Stimulated activated CD8-positive, alpha-beta memory T cell treated with anti-CD3 and anti-CD28 coated beads, Interleukin-7, amount 100 ng/mL, for 4 hours (primary cell): ENCODE measurements around the gene FHIT.

ENCODE experiments used
- DNase-seq, 2 donors: peaks; one replicate each; pipeline ENCODE4 v3.0.0-alpha.2; 2020; ENCODE audit warnings: low read depth in 2 of 2

FHIT gene

GRCh38 chr3:60333710-60334109, 917.5 kb downstream of the FHIT start:
- DNase-seq: no peak

DNA sequence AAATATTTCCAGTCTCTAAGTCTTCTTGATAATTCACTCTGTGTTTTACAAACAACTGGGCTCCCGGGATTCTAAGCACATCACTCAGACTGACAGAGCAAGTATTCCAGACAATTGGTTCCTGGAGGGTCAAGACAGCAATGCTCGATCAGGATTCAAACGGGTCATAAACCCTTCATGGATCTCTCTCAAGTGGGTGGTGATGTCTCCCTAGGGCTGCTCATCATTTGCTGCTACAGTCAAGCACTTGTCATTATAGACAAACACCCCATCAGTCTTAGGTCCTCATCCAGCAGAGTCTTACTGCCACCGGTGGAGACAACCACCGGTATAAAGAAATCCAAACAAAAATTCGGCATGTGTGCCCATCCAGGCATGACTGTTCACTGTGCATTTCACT, 921.1 kb downstream of the FHIT start:
- no peak for DNase-seq

DNA sequence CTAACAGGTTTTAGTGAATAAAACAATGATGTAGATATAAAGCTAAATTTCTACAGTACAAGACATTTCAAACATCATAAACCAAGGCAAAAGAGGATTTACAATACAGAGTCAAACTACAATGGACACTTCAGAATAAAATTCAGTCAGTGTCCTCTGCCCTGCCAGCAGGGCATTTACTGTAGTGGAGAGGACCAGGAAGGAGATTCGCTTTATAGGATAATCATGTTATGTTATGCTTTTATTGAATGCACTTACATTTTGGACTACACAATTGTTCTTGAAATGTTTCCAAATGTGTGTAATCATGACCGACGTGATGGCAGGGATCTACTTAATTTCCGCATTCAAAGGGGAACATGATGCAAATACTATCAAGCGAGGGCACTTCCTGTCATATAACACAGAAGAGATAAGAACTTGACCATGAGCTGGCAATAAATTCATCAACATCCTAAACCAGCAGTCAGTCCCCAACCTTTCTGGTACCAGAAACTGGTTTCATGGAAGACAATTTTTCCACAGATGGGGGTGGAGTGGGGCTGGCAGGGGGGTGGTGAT, 925.6 kb downstream of the FHIT start:
- no peak for DNase-seq

DNA sequence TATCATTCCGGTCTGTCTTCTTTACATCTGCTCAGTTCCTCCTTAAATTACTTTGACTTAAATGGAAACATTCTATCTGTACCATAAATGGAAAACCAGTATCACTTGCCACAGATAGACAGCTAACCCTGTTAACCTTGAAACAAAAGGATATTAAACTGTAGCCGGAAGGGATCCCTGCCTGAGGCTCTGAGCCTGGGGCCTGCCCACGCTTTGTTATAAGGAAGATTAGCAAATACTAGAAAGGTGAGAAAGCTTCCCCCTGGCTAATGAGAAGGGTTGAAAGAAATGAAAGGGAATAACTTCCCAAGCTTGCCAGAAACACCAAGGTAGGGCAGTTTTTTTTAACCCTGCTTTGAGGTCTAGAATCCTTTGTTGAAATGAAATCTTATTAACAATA, 927.6 kb downstream of the FHIT start:
- no peak for DNase-seq

GRCh38 chr3:60323180-60323579, 928.1 kb downstream of the FHIT start:
- DNase-seq: no peak

GRCh38 chr3:60322298-60322856, 928.9 kb downstream of the FHIT start:
- no peak for DNase-seq

DNA sequence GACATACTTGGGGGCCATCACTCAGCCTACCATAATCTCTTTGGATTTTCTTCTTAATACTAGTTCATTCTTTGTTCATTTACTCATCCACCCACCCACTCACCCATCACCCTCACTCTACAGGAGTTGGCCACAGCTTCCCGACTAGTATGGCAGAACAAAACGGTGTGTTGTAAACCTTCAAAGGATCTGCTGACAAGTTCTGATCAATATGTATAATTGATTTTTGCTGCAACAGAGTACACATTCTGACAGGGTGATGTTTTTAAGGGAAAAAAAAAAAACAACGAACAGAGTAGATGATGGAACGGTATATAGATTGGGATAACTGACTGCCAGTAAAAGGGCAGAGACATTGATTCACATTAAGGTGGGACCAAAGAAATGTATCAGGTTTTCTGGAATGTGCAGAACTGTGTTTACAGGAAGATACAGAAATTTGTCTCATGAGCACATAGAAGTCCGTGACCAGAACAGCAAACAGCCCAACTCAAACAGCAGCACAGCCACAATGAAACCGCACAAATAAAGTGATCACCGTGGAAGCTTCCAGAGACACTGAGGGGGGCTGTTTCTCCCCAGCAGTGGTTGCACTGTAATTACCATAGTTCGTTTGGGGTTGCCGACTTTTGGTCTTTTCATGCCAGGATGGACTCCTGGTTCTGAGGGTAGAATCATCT, 931.9 kb downstream of the FHIT start:
- no peak for DNase-seq

DNA sequence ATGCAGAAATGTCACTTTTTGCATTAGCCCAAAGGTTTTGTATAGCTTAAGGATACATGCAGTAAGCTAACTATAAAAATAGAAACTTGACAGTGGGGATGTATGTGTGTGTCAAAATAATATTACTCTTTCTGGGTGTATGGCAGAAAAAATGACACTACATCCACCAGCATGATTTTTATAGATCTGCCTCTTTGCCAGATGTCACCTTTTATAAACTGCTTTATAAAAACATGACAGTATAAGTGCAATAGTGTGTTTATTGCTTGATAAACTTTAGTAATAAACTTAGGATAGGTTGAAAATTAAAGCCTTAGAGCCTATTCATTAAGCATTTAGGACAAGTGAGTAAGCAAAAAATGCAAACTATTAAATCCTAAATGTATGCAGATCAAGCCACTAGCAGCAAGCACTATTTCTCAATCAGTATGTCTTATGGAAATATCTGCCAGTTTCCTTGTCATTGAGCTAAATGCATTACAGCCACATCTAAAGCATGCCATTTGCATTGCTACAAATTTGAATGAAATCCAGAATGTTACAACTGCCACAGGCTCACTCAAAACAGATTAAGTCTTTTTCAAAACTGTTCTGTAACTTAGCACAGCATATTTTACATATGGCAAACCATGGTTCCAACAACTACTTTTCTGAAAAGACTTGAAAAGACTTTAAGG, 935.0 kb downstream of the FHIT start:
- DNase-seq: no peak

DNA sequence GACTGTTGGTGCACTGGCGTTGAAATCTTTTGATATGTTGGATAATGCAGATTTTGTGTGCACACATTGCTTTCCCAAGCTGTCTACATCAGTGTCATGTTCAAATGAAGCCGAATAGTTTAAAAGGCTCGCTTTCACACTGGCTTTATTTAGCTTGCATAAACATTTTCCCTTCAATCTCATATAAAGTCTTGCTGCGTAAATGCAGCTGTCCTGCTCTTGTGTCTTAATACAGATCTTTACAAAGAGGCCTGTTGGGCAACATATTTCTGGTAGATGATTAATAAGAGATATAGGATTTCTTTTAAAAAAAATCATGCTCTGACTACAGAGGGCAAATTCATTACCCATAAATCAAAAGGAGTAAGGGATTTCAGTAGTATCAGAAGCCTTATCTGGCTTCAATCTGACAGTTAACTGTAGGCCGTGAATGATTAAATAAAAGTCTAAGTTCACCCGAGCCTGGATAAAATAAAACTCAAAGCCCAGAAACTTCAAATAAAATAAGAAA, 937.2 kb downstream of the FHIT start:
- DNase-seq: no peak

DNA sequence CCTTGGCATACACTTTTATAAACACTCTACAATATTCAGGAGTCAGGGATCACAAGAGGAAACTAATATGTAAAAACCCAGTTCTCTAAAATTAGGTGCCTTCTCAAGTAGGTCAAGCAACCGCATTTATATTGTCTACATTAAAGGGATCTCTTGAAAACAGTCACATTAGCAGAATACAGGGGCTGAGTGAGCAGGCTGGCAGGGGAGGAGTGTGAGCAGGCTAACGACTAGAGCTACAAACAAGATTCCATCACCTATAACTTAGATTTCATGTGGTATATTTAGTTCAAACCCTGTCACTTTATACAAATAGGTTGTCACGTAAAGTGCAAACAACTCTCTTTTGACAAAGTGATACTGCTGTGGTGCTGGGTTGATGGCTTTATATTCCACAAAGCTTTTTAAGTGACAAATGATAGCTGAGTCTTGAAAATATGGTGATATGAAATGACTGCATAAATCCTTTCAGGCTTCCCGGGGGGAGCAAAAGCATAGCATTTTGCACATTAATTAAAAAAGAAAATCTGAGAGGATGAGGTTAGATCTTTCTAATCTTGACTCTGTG, 937.9 kb downstream of the FHIT start:
- DNase-seq: no peak

- no peak for DNase-seq
Measured at GRCh38 chr3:60309539-60310268, 941.5 kb downstream of the FHIT start.

- DNase-seq: no peak
Measured at GRCh38 chr3:60308808-60309207, 942.4 kb downstream of the FHIT start.

DNA sequence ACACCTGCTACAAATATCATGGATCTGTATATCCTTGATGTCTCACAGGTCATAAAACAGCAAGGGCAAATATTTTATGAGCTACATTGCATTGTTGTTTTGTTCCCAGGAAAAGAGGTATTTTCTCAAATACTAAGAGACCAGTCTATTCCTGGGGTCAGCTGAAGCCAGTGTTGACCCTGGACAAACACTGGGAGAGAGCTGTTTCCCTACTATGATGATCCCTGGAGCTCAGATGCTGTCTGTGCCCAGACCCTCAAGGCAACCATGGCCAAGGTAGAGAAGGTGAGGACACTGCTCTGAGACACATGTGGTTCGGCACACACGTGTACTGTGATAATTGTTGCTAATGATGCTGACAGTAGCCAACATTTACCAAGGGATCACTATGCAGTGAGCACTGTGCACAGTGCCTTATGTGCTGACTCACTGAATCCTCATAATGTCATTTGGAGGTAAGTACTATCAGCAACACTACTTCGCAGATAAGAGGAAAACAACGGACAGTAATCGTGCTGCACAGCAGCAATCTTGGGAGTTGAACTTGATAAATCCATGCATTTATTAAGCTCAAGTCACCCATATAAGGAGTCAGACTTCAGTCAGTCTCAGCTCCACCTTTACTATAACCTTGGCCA, 943.6 kb downstream of the FHIT start:
- no peak for DNase-seq

GRCh38 chr3:60304112-60304511, 947.1 kb downstream of the FHIT start:
- no peak for DNase-seq

DNA sequence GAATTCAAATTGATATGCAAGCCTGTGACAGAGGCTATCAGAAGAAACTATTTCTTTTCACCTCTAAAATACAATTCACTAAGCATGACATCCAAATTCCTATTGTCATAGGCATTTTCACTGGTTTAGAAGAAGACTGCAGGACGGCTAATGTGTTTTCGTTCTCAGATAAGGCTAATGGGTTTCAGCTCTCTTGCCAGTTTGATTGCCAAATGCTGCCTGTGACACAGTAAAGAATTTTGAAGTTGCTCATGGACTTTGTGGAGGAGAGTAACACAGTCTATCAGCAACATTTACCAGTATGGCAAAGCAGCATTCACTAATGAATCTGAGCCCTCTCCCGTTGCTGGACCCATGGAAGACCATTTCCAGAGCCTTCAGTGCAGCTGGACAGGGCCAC, 948.1 kb downstream of the FHIT start:
- no peak for DNase-seq

DNA sequence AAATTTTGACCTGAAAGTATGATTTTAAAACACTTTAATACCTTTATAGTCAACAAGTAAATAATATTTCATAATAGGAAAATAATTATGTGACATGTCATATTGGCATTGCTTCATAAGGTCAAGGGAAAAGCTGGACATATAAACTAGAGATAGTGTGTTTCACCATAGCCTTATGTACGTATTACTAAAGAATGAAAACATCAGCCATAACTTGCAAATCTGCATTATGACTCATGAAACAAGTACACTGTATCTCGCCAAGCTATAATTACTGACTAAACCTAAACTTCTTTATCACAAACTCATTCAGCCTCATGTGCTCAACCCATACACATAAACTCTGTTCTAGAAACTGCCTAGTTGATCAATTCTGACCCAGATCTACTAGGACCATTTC, 950.1 kb downstream of the FHIT start:
- DNase-seq: no peak

DNA sequence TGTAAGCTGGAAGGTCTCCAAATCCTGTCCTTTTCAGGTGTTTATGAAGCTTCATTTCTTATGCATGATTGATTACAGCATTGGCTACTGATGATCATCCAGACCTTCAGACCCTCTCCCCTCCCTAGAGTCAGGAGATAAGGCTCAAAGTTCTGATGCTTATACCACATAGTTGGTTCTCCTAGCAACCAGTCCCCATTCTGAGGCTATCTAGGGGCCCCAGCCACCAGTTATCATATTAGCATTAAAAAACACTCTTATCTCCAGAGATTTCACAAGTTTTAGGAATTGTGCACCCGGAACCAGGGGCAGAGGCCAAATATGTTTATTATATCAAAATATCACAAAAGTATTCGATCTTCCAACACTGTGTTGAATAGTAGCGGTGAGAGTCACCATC, 953.1 kb downstream of the FHIT start:
- DNase-seq: no peak

DNA sequence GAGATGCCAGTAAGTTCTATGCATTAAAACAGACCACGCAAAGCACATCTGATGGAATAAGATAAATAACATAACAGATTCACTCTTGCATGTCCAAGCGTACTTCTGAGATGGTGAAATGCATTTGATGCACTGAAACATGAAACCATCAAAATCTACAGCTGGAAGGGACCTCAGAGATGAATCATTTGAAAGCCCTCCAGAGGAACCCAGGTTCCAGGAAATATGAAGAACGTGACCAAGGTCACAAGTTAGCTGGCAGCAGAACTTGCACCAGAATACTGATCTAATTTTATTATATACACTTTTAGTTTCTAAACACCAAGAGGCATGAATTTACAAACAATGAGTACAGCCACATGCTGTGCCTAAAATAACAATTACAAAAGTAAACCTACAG, 957.1 kb downstream of the FHIT start:
- no peak for DNase-seq

- no peak for DNase-seq
Measured at GRCh38 chr3:60291115-60291514, 960.1 kb downstream of the FHIT start.

GRCh38 chr3:60290122-60290492, 961.1 kb downstream of the FHIT start:
- DNase-seq: no peak

DNA sequence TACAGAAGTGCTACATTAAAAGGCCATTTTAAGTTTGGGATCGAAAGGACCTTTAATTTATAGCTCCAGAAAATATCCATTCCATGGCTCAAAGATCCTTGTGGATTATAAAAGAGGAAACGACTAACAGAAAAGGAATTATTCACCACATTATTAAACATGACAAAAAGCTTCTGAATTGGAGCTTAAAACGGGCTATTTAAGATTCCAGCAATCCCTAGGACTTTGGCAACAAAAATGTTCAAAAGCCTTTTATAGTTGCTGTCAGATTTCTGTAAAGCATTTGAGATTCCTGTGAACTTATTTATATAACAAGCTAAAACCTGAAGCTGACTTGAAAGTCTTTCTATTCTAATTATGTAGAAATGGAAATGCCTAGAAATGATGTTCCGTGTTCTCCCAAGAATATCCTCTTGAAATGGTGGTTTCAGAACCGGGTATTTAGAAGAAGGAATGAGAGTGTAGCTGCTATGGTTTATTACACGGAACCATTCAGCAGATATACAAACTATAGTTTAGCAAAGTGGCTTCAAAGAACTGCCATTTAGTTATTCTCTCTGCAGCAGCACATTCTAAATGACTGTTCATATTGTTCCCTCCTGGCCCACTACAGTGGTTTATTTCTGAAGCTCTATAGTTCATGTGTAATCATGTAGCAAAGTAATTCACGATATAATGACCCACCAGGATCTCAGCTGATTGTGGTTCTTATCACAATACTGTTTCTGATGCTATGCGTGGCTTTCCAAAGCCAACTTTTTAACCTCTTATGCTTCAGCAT, 961.7 kb downstream of the FHIT start:
- DNase-seq: no peak
